ENCODE data around the gene KCNAB1.
"Not testable (repeated sequence)": the region's sequence is repeated elsewhere in the genome, so short reads cannot be mapped to it uniquely, and the experiment has no call there.

Gene KCNAB1

GRCh38 chr3:156260331-156260730 lies 140.0 kb downstream of the KCNAB1 start:
- DNase-seq (ENCODE audit: low read depth): no peak
- H3K4me3 ChIP-seq (ENCODE audit: low read length): no peak overlapping the region
- TF ChIP-seq, protein P1, sequence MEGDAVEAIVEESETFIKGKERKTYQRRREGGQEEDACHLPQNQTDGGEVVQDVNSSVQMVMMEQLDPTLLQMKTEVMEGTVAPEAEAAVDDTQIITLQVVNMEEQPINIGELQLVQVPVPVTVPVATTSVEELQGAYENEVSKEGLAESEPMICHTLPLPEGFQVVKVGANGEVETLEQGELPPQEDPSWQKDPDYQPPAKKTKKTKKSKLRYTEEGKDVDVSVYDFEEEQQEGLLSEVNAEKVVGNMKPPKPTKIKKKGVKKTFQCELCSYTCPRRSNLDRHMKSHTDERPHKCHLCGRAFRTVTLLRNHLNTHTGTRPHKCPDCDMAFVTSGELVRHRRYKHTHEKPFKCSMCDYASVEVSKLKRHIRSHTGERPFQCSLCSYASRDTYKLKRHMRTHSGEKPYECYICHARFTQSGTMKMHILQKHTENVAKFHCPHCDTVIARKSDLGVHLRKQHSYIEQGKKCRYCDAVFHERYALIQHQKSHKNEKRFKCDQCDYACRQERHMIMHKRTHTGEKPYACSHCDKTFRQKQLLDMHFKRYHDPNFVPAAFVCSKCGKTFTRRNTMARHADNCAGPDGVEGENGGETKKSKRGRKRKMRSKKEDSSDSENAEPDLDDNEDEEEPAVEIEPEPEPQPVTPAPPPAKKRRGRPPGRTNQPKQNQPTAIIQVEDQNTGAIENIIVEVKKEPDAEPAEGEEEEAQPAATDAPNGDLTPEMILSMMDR (IDR thresholded peaks at IDR 0.05; ENCODE audit: insufficient read depth, low read depth, low read length, missing control alignments): no peak

GRCh38 chr3:156264771-156265170 lies 144.4 kb downstream of the KCNAB1 start:
- no peak for DNase-seq (ENCODE audit: low read depth)
- TF ChIP-seq, protein P1 (IDR thresholded peaks at IDR 0.05; ENCODE audit: insufficient read depth, low read depth, low read length, missing control alignments): no peak
- H3K4me3 ChIP-seq (ENCODE audit: low read length): no peak overlapping the region

DNA sequence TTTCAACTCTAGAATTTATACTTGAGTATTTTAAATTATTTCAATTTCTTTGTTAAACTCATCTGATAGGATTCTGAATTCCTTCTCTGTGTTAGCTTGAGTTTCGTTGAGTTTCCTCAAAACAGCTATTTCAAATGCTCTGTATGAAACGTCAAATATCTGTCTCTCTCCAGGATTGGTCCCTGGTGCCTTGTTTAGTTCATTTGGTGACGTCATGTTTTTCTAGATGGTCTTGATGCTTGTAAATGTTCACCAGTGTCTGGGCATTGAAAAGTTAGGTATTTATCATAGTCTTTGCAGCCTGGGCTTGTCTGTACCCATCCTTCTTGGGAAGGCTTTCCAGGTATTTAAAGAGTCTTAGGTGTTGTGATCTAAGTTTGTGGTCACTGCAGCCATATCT lies 151.1 kb downstream of the KCNAB1 start:
- no peak for DNase-seq (ENCODE audit: low read depth)
- H3K4me3 ChIP-seq (ENCODE audit: low read length): no peak overlapping the region
- TF ChIP-seq, protein P1 (IDR thresholded peaks at IDR 0.05; ENCODE audit: insufficient read depth, low read depth, low read length, missing control alignments): no peak

DNA sequence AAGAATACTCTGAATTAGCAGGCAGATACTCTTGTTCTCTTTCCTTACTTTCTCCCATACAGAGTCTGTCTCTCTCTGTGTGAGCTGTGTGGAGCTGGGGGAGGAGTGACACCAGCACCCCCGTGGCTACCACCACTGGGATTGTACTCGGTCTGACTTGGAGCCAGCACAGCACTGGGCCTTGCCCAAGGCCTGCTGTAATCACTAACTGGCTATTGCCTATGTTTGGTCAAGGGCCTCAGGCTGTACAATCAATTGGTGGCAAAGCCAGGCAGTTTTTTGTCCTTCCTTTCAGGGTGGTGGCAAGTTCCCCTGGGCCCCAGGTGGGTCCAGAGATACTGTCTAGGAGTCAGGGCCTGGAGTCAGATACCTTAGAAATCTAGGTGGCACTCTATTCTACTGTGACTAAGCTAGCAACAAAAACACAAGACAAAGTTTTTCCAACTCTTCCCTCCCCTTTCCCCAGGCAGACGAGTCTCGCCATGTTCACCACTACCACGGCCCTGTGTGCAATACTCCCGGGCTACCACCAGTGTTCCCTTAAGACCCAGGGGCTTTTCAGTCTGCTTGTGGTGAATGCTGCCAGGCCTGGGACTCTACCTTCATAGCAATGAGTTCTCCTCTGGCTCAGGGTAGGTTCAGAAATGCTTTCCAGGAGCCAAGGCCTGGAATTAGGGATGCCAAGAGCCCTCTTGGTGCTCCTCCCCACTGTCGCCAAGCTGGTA lies 151.8 kb downstream of the KCNAB1 start:
- DNase-seq (ENCODE audit: low read depth): no peak
- no peak overlapping the region for H3K4me3 ChIP-seq (ENCODE audit: low read length)
- TF ChIP-seq, protein P1 (IDR thresholded peaks at IDR 0.05; ENCODE audit: insufficient read depth, low read depth, low read length, missing control alignments): no peak

DNA sequence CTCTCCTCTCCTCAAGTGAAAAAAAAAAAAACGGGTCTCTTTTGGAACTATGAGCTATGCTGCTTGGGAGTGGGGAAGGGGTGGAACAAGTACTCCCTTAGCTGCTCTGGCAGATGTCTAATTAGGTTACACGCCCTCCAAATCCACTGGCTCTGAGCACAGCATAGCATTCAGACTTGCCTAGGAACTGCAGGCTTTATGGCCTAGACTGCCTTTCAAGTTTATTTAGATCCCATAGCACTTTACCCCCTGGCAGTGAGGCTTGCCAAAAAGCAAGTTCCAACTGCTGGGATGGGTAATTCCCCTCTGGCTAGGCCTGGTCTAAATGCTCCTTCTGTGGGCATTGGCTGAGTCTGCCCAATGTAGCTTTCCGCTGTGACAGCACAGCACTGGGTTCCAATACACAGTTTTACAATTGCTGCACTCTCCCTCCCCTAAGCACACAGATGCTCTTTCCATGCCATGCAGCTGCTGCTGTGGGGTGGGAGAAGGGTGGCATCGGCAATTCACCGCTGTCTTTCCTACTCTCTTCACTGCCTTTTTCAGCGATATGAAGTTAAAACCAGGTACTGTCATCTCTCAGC lies 152.8 kb downstream of the KCNAB1 start:
- TF ChIP-seq, protein P1 (IDR thresholded peaks at IDR 0.05; ENCODE audit: insufficient read depth, low read depth, low read length, missing control alignments): no peak
- H3K4me3 ChIP-seq (ENCODE audit: low read length): no peak overlapping the region
- DNase-seq (ENCODE audit: low read depth): no peak

GRCh38 chr3:156274791-156275190 lies 154.4 kb downstream of the KCNAB1 start:
- no peak for DNase-seq (ENCODE audit: low read depth)
- TF ChIP-seq, protein P1 (IDR thresholded peaks at IDR 0.05; ENCODE audit: insufficient read depth, low read depth, low read length, missing control alignments): no peak
- no peak overlapping the region for H3K4me3 ChIP-seq (ENCODE audit: low read length)

DNA sequence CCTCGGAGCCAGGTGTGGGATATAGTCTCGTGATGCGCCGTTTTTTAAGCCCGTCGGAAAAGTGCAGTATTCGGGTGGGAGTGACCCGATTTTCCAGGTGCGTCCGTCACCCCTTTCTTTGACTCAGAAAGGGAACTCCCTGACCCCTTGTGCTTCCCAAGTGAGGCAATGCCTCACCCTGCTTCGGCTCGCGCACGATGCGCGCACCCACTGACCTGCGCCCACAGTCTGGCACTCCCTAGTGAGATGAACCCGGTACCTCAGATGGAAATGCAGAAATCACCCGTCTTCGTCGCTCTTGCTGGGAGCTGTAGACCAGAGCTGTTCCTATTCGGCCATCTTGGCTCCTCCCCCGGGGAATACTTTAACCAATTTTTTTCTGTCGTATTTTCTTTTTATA lies 164.3 kb downstream of the KCNAB1 start:
- not testable (repeated sequence) for DNase-seq (ENCODE audit: low read depth); H3K4me3 ChIP-seq (ENCODE audit: low read length)
